ENCODE measurements around the gene EN1.

EN1 gene

DNA sequence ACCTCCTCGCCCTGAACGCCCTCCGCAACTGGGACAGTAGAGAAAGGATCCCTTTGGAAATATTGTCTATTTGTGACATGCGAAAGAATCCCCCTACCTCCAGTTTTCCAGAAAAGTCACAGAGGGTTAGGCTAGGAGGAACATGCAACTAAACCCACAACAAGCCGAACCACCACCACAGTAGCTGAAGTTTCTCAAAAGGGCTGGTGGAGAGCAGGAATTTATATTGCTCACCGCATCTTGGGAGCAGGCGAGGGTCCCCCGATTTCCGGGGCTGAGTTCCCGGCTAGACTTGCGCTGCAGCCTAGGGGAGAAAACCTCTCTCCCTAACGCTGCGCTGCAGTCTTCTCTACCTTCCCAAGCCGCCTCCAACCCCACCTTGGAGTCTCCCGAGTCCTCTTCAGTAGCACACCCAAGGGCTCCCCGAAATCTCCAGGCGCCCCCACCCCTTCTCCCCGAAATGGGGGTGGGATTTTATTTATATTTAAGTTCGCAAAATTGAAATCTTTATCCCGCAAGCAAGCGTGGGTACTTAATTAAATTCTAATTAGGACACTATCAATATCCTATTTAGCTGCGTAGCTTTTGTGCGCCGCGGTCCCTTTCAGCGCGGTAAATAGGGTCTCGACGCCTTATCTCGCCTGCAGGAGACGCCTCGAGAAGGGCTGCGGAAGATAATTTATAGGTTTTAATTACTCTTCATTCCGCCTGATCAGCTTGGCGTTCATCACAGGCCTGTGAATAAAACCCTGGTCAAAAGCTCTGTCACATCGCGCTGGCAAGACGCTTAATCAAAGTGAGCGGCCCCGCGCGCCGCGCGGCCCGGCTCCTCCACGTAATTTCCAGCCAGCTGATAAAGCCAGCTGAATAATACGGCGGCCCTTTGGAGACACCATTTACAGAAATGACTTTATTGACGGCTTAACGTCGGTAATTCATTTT is 2.0 kb upstream of the EN1 start:
- Histone ChIP-seq H3K36me3 (ENCODE audit: control insufficient read depth, insufficient read depth, low read length) (no peaks in the 10 kb centered on the region), H3K4me1 (ENCODE audit: control insufficient read depth, insufficient read depth, low read length) (peaks cover 28% of the 10 kb centered on the region), H3K9me3 (ENCODE audit: control insufficient read depth, low read length) (no peaks in the 10 kb centered on the region), H3K27ac (ENCODE audit: insufficient read depth, low read depth, low read length, poor library complexity, severe bottlenecking) (no peak overlapping the region), H3K4me3 (ENCODE audit: insufficient read depth, low read depth, low read length) (no peak overlapping the region), H3K27me3 (ENCODE audit: control insufficient read depth, insufficient read depth, low read length, poor library complexity, severe bottlenecking) (peaks cover 100% of the 10 kb centered on the region)
- WGBS, 2 experiments, result 3 to 4% methylated on average over 47 to 51 of the region's 52 CpGs

DNA sequence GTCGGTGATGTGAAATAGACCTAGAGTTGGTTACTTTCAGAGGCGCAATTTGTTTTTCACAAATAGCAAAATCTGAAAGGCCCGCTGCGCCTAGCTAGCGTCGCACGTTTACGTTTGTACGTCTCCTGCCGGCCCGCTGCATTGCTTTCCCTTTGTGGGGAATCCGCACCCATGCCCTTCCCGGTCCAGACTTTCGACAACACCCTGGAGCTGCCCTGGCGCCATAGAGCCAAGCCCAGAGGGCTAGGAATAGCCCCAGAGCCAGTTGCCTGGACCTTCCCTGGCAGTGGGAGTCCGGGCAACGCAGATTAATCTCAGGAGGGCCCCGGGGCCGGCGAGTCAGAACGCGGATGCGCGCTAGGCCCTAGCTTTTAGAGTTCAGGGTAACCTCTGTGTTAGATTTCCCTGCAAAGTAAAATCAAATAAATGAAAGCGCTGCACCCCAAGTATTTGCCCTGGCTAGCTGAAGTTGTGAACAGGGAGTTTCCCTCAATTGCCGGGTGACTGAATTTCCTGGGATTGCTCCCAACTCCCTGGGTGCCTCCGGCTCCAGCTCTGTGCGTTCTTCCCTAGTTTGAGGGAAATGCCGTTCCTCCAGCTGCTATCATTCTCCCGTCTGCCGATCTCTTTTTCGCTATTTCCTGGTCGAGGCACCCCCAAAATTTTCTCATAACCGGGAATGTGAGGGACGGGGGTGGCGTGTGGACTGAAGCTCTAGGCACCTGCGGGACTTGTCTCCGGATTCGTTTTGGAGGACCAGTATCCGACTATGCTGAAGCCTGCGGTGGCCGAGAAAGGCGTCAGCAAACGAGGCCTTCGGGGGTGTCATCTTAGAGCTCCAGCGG is 1.2 kb upstream of the EN1 start:
- Histone ChIP-seq H3K9me3 (ENCODE audit: control insufficient read depth, low read length) (no peaks in the 10 kb centered on the region), H3K27me3 (ENCODE audit: control insufficient read depth, insufficient read depth, low read length, poor library complexity, severe bottlenecking) (peaks cover 100% of the 10 kb centered on the region), H3K27ac (ENCODE audit: insufficient read depth, low read depth, low read length, poor library complexity, severe bottlenecking) (no peak overlapping the region), H3K4me3 (ENCODE audit: insufficient read depth, low read depth, low read length) (peak overlapping the region; percentile 34), H3K4me1 (ENCODE audit: control insufficient read depth, insufficient read depth, low read length) (peaks cover 31% of the 10 kb centered on the region), H3K36me3 (ENCODE audit: control insufficient read depth, insufficient read depth, low read length) (no peaks in the 10 kb centered on the region)
- 2% methylated on average over 46 of the region's 46 CpGs for WGBS, 2 experiments

GRCh38 chr2:118847762-118848172 is 319 bp upstream of the EN1 start:
- Histone ChIP-seq H3K9me3 (ENCODE audit: control insufficient read depth, low read length) (no peaks in the 10 kb centered on the region), H3K27ac (ENCODE audit: insufficient read depth, low read depth, low read length, poor library complexity, severe bottlenecking) (no peak overlapping the region), H3K4me1 (ENCODE audit: control insufficient read depth, insufficient read depth, low read length) (peaks cover 28% of the 10 kb centered on the region), H3K27me3 (ENCODE audit: control insufficient read depth, insufficient read depth, low read length, poor library complexity, severe bottlenecking) (peaks cover 100% of the 10 kb centered on the region), H3K4me3 (ENCODE audit: insufficient read depth, low read depth, low read length) (peak overlapping the region; percentile 34), H3K36me3 (ENCODE audit: control insufficient read depth, insufficient read depth, low read length) (no peaks in the 10 kb centered on the region)
- WGBS, 2 experiments, result 0% methylated on average over 34 to 35 of the region's 35 CpGs

GRCh38 chr2:118846442-118846952 is 951 bp downstream of the EN1 start:
- Histone ChIP-seq H3K27me3 (ENCODE audit: control insufficient read depth, insufficient read depth, low read length, poor library complexity, severe bottlenecking) (peaks cover 100% of the 10 kb centered on the region), H3K4me3 (ENCODE audit: insufficient read depth, low read depth, low read length) (peak overlapping the region; percentile 34), H3K4me1 (ENCODE audit: control insufficient read depth, insufficient read depth, low read length) (peaks cover 29% of the 10 kb centered on the region), H3K9me3 (ENCODE audit: control insufficient read depth, low read length) (no peaks in the 10 kb centered on the region), H3K27ac (ENCODE audit: insufficient read depth, low read depth, low read length, poor library complexity, severe bottlenecking) (no peak overlapping the region), H3K36me3 (ENCODE audit: control insufficient read depth, insufficient read depth, low read length) (no peaks in the 10 kb centered on the region)
- 1% methylated on average over 63 of the region's 63 CpGs for WGBS, 2 experiments

- peaks cover 2% of the 10 kb centered on the region for H3K36me3 ChIP-seq (ENCODE audit: control insufficient read depth, insufficient read depth, low read length)
- peaks cover 26% of the 10 kb centered on the region for H3K4me1 ChIP-seq (ENCODE audit: control insufficient read depth, insufficient read depth, low read length)
- WGBS, 2 experiments, result 3% methylated on average over 47 of the region's 47 CpGs
- H3K27me3 ChIP-seq (ENCODE audit: control insufficient read depth, insufficient read depth, low read length, poor library complexity, severe bottlenecking), result peaks cover 100% of the 10 kb centered on the region
- H3K9me3 ChIP-seq (ENCODE audit: control insufficient read depth, low read length), result no peaks in the 10 kb centered on the region
- H3K27ac ChIP-seq (ENCODE audit: insufficient read depth, low read depth, low read length, poor library complexity, severe bottlenecking), result no peak overlapping the region
- peak overlapping the region; percentile 34 for H3K4me3 ChIP-seq (ENCODE audit: insufficient read depth, low read depth, low read length)
Measured at GRCh38 chr2:118845522-118846441, 1.7 kb downstream of the EN1 start.

DNA sequence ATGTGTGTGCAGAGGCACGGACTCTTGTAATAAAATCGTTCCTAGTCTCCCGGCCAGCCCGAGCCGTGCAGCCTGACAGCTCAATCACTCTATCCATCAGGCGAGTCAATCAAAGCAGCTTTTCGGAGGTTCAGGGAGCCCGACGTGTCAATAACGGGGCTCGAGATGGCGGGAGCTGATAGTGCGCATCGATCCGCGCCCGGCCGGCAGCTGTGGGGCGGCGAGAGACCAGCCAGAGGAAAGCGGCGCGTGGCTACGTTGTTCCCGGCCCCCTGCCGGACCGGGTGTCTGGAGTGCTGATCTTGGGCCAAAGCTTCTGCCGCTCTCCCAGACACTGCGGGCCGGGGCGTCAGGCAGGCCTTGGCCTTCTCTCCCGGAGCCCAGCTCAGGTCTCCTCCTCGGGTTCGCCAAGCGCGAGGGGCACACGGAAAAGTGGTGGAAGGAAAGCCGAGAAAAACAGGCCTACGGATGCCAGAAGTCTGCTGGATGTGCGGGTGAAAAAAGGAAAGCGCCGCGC is 2.4 kb downstream of the EN1 start:
- H3K27ac ChIP-seq (ENCODE audit: insufficient read depth, low read depth, low read length, poor library complexity, severe bottlenecking), result no peak overlapping the region
- 1 to 2% methylated on average over 43 of the region's 43 CpGs for WGBS, 2 experiments
- peaks cover 2% of the 10 kb centered on the region for H3K36me3 ChIP-seq (ENCODE audit: control insufficient read depth, insufficient read depth, low read length)
- H3K27me3 ChIP-seq (ENCODE audit: control insufficient read depth, insufficient read depth, low read length, poor library complexity, severe bottlenecking), result peaks cover 100% of the 10 kb centered on the region
- H3K9me3 ChIP-seq (ENCODE audit: control insufficient read depth, low read length), result no peaks in the 10 kb centered on the region
- H3K4me1 ChIP-seq (ENCODE audit: control insufficient read depth, insufficient read depth, low read length), result peaks cover 26% of the 10 kb centered on the region
- peak overlapping the region; percentile 34 for H3K4me3 ChIP-seq (ENCODE audit: insufficient read depth, low read depth, low read length)

GRCh38 chr2:118844261-118845004 is 3.0 kb downstream of the EN1 start:
- H3K27ac ChIP-seq (ENCODE audit: insufficient read depth, low read depth, low read length, poor library complexity, severe bottlenecking), result no peak overlapping the region
- H3K4me1 ChIP-seq (ENCODE audit: control insufficient read depth, insufficient read depth, low read length), result peaks cover 23% of the 10 kb centered on the region
- H3K4me3 ChIP-seq (ENCODE audit: insufficient read depth, low read depth, low read length), result peak overlapping the region; percentile 34
- WGBS, 2 experiments, result 2 to 7% methylated on average over 8 of the region's 8 CpGs
- H3K27me3 ChIP-seq (ENCODE audit: control insufficient read depth, insufficient read depth, low read length, poor library complexity, severe bottlenecking), result peaks cover 100% of the 10 kb centered on the region
- H3K36me3 ChIP-seq (ENCODE audit: control insufficient read depth, insufficient read depth, low read length), result peaks cover 2% of the 10 kb centered on the region
- H3K9me3 ChIP-seq (ENCODE audit: control insufficient read depth, low read length), result no peaks in the 10 kb centered on the region

GRCh38 chr2:118843483-118844132 is 3.8 kb downstream of the EN1 start:
- Histone ChIP-seq H3K9me3 (ENCODE audit: control insufficient read depth, low read length) (no peaks in the 10 kb centered on the region), H3K27ac (ENCODE audit: insufficient read depth, low read depth, low read length, poor library complexity, severe bottlenecking) (no peak overlapping the region), H3K27me3 (ENCODE audit: control insufficient read depth, insufficient read depth, low read length, poor library complexity, severe bottlenecking) (peaks cover 100% of the 10 kb centered on the region), H3K4me3 (ENCODE audit: insufficient read depth, low read depth, low read length) (peak overlapping the region; percentile 16), H3K36me3 (ENCODE audit: control insufficient read depth, insufficient read depth, low read length) (peaks cover 2% of the 10 kb centered on the region), H3K4me1 (ENCODE audit: control insufficient read depth, insufficient read depth, low read length) (peaks cover 19% of the 10 kb centered on the region)
- WGBS, 2 experiments, result 4% methylated on average over 10 of the region's 10 CpGs
